Transverse colon (tissue), 4 donors: ENCODE data around the gene OAS1. TPM values are rescaled to one million over a fixed set of nuclear protein-coding genes. Genes with fewer than 3 reads are reported as not detected.

Experiments used
- DNase-seq: peaks from one replicate; pipeline ENCODE4 v3.0.0-alpha.2; 2019
- H3K27ac ChIP-seq, 4 donors: fragments of 200-600 bp; sonication (generic); 2 replicates each; pipeline ENCODE4 v1.5.1; 2016 to 2018; ENCODE audit warnings: inconsistent platforms in 4 of 4
- H3K27me3 ChIP-seq: fragments of 200-600 bp; sonication (generic); 2 replicates; pipeline ENCODE4 v1.5.1; 2017; ENCODE audit warnings: inconsistent platforms
- H3K36me3 ChIP-seq, 4 donors: fragments of 200-600 bp; sonication (generic); 2 replicates each; pipeline ENCODE4 v1.5.1; 2017 to 2019; ENCODE audit warnings: inconsistent platforms in 4 of 4
- H3K4me1 ChIP-seq, 4 donors: fragments of 200-600 bp; sonication (generic); 2 replicates each; pipeline ENCODE4 v1.5.1; 2017 to 2020; ENCODE audit warnings: inconsistent platforms in 4 of 4
- H3K4me3 ChIP-seq, 4 donors: fragments of 200-600 bp; sonication (generic); 1 replicate in 1 of 4; 2 replicates in 3 of 4; pipeline versions ENCODE4 v1.5.1 to v1.6.1; 2017 to 2019; ENCODE audit warnings: inconsistent platforms in 4 of 4
- H3K9me3 ChIP-seq, 2 donors: fragments of 200-600 bp; sonication (generic); 2 replicates each; pipeline ENCODE4 v1.5.1; 2017 to 2019; ENCODE audit warnings: inconsistent platforms in 2 of 2
- EP300 ChIP-seq: sonication (generic); formaldehyde crosslinking; IDR thresholded peaks from one replicate; pipeline ENCODE4 v1.6.1; 2017; ENCODE audit warnings: antibody characterized with exemption, low read depth
- POLR2A ChIP-seq: fragments of 450-650 bp; IDR thresholded peaks from one replicate; pipeline ENCODE4 v1.6.1; 2016; ENCODE audit warnings: antibody characterized with exemption, mild to moderate bottlenecking, moderate library complexity
- POLR2AphosphoS5 ChIP-seq, 3 donors: sonication (generic); formaldehyde crosslinking; IDR thresholded peaks; one replicate each; pipeline ENCODE4 v1.6.1; 2016; ENCODE audit warnings: antibody characterized with exemption in 3 of 3
- WGBS, 2 donors: methylation state at CpG; one replicate each; pipeline ENCODE4 v1.1.5; 2018; ENCODE audit warnings: low coverage in 1 of 2; 5-methylcytosine and 5-hydroxymethylcytosine counted together
- in situ Hi-C, 4 donors: fragments of 200-750 bp; cut with MboI; loops; one replicate each; pipeline versions ENCODE4 v1.15.0 to v1.15.1; 2017; ENCODE audit warnings: low sequenced_read_pairs in 3 of 4, low pct_ligation_motif_present in 1 of 4, low pct_unique_long_range_greater_than_20kb in 1 of 4
- intact Hi-C: fragments of 100-400 bp; cut with DNase I; formaldehyde crosslinking; loops from one replicate; pipeline ENCODE4 v1.15.1; 2023; ENCODE audit warnings: low total_unique reads
- total RNA-seq, 4 donors: library from RNA; depleted of rRNA; stranded (reverse); fragments of >200 nt; gene quantifications; one replicate each; pipeline ENCODE4 v1.1.0, GENCODE V29; 2016
- TF ChIP-seq, protein P1 (sequence below), 5 experiments: fragments of 200-600 bp in 3 of 5; fragments of 450-650 bp in 2 of 5; sonication (generic) in 3 of 5; IDR thresholded peaks; 1 replicate in 2 of 5; 2 replicates in 3 of 5; pipeline ENCODE4 v1.5.1; 2016 to 2017; ENCODE audit warnings: antibody characterized with exemption in 5 of 5, inconsistent platforms in 3 of 5, mild to moderate bottlenecking in 2 of 5, moderate library complexity in 1 of 5

Gene OAS1
- total RNA-seq, 4 donors from 2014 or later = 30.1 to 101 (median 82.1) TPM

DNA sequence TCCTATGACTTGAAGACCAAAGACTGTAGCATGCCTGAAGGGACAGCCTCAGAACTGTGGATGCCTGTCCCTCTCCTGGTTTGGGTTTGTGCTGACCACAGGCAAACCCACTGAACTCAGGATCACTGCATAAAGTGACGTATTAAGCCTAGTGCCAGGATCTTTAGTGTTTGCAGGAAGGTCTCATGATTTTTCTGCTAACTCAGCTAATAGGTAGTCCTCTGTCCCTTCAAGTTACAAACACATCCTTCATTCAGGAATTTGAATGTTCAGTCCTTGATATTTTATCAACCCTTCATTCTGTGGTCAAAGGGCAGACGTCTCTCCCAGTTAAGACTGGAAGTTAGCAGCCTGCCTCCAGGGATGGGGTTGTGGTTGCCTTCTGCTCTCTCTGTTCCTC is 21.2 kb downstream of the OAS1 start:
- Histone ChIP-seq H3K9me3 (no peaks in the 10 kb centered on the region), H3K27ac (no peak overlapping the region), H3K4me3 (no peak overlapping the region), H3K36me3 (no peaks in the 10 kb centered on the region), H3K4me1 (peaks cover 4 to 35% (median 15%) of the 10 kb centered on the region in 4 donors), H3K27me3 (no peaks in the 10 kb centered on the region)
- 75 to 100% methylated on average over 1 to 2 of the region's 2 CpGs for WGBS, 2 donors
- in situ Hi-C loops (no loop called here), intact Hi-C loops (no loop called here)
- no peak for TF ChIP-seq EP300
- TF ChIP-seq, protein P1, sequence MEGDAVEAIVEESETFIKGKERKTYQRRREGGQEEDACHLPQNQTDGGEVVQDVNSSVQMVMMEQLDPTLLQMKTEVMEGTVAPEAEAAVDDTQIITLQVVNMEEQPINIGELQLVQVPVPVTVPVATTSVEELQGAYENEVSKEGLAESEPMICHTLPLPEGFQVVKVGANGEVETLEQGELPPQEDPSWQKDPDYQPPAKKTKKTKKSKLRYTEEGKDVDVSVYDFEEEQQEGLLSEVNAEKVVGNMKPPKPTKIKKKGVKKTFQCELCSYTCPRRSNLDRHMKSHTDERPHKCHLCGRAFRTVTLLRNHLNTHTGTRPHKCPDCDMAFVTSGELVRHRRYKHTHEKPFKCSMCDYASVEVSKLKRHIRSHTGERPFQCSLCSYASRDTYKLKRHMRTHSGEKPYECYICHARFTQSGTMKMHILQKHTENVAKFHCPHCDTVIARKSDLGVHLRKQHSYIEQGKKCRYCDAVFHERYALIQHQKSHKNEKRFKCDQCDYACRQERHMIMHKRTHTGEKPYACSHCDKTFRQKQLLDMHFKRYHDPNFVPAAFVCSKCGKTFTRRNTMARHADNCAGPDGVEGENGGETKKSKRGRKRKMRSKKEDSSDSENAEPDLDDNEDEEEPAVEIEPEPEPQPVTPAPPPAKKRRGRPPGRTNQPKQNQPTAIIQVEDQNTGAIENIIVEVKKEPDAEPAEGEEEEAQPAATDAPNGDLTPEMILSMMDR (IDR thresholded peaks at IDR 0.05) = no peak
- no peak for DNase-seq

DNA sequence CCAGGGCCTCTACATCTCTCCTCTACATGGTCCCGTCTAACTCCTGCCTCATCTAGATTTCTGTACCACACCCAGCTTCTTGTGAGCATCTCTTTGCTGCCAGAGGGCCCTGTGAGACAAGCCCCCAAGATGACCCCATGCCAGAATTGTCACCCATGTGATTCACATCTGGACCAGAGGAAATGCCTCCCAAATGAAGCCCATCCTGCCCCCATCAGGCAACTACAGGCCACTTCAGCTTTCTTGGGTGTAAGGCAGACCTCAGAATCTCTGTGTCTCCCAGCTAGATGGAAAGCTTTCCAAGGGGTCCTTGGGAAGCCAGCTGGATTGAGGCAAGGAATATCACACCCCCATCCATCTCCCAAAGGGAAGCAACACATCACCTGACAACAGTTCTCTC is 22.2 kb downstream of the OAS1 start:
- TF ChIP-seq POLR2AphosphoS5 (IDR thresholded peaks at IDR 0.05) (no peak), EP300 (no peak), POLR2A (no peak)
- TF ChIP-seq, protein P1 (IDR thresholded peaks at IDR 0.05) = no peak
- 94% methylated on average over 1 of the region's 1 CpG; no CpG with 5 or more reads in 1 of the 2 donors for WGBS, 2 donors
- Histone ChIP-seq H3K9me3 (no peaks in the 10 kb centered on the region), H3K27ac (no peak overlapping the region), H3K4me3 (no peak overlapping the region), H3K27me3 (no peaks in the 10 kb centered on the region), H3K36me3 (no peaks in the 10 kb centered on the region), H3K4me1 (peaks cover 4 to 33% (median 14%) of the 10 kb centered on the region in 4 donors)
- in situ Hi-C loops = no loop called here
- intact Hi-C loops = no loop called here
- no peak for DNase-seq

DNA sequence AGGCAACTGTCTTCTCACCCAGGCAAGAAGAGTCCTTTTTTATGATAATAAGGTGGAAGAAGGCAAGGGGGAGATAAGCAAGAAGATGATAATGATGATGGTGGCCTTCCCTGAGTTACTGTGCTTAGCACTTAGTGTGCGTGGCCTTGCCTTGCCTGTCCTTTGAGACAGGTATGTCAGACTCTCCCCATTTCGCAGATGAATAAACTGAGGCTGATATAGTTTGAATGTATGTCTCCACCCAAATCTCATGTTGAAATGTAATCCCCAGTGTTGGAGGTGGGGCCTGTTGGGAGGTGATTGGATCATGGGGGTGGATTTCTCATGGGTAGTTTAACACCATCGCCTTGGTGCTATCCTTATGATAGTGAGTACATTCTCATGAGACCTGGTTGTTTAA is 23.0 kb downstream of the OAS1 start:
- peaks cover under 1 to 25% (median 10%) of the 10 kb centered on the region in 4 donors for H3K4me1 ChIP-seq
- no peak for DNase-seq
- TF ChIP-seq, protein P1 (IDR thresholded peaks at IDR 0.05) = no peak
- TF ChIP-seq POLR2AphosphoS5 (IDR thresholded peaks at IDR 0.05) = no peak
- TF ChIP-seq POLR2A = no peak
- TF ChIP-seq EP300 = no peak
- no peaks in the 10 kb centered on the region for H3K27me3 ChIP-seq
- intact Hi-C loops = no loop called here
- no peak overlapping the region for H3K4me3 ChIP-seq
- H3K9me3 ChIP-seq = no peaks in the 10 kb centered on the region
- no peaks in the 10 kb centered on the region for H3K36me3 ChIP-seq
- in situ Hi-C loops = no loop called here
- H3K27ac ChIP-seq = no peak overlapping the region
- WGBS, 2 donors = 96% methylated on average over 3 of the region's 3 CpGs; no CpG with 5 or more reads in 1 of the 2 donors

DNA sequence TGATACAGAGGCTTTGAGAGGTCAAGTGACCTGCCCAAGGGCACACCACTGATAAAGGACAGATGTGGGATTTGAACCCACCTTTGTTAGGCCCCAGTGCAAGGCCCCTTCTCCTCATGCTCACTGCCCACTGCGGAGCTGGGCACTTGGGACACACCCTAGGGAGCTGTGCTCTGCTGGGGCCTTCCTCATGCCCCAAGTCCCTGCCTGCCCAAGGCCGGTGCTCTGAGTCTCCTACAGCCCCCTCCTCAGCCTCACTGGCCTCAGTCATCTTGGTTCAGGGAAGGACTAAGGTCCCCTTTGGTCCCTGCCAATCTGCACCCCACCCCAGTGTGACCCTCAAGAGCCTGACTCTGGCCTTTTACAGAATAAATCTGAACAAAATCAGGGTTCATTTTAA is 23.6 kb downstream of the OAS1 start:
- H3K27ac ChIP-seq = no peak overlapping the region
- H3K9me3 ChIP-seq = no peaks in the 10 kb centered on the region
- no peaks in the 10 kb centered on the region for H3K36me3 ChIP-seq
- DNase-seq = no peak
- H3K4me3 ChIP-seq = no peak overlapping the region
- H3K4me1 ChIP-seq = peaks cover 0 to 19% (median 5%) of the 10 kb centered on the region in 4 donors
- WGBS, 2 donors = 94 to 100% methylated on average over 1 to 2 of the region's 2 CpGs
- in situ Hi-C loops = no loop called here
- TF ChIP-seq POLR2AphosphoS5 (IDR thresholded peaks at IDR 0.05) = no peak
- intact Hi-C loops = no loop called here
- no peaks in the 10 kb centered on the region for H3K27me3 ChIP-seq

DNA sequence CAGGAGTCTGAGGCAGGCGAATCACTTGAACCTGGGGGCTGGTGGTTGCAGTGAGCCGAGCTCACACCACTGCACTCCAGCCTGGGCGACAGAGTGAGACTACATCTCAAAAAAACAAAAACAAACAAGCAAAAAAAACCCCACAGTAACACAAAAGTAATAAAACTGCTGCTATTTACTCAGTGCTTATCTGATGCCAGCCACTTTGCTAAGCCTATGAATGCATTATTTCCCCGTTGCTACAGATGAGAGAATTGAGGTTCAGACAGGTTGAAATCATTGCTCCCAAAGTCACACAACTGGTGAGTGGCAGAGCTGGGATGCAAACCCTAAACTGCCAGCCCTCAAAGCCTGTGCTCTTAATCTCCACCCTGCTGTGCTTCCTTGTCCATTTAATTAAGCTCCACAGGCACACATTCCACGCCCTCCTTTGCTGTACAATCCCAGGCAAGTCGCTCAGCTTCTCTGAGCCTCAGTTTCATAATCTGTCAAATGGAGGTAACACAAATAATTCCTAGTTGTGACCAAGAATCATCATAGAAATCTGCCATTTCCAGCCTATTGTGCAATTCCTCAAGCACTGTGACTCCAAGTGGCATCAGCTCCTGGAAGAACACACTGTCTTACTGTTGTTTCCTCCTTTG is 25.8 kb downstream of the OAS1 start:
- H3K27ac ChIP-seq = no peak overlapping the region
- intact Hi-C loops (no loop called here), in situ Hi-C loops (no loop called here)
- no peaks in the 10 kb centered on the region for H3K9me3 ChIP-seq
- 40 to 50% methylated on average over 1 to 6 of the region's 6 CpGs for WGBS, 2 donors
- H3K27me3 ChIP-seq = no peaks in the 10 kb centered on the region
- H3K36me3 ChIP-seq = no peaks in the 10 kb centered on the region
- DNase-seq = no peak
- TF ChIP-seq EP300 (no peak), POLR2AphosphoS5 (IDR thresholded peaks at IDR 0.05) (no peak), POLR2A (no peak)
- TF ChIP-seq, protein P1 (IDR thresholded peaks at IDR 0.05) = no peak
- H3K4me1 ChIP-seq = peaks cover 0 to 11% (median 0%) of the 10 kb centered on the region in 4 donors
- H3K4me3 ChIP-seq = no peak overlapping the region
